GM23248 (cell line): ENCODE data around the gene NFIA.

Experiments used
- EZH2 ChIP-seq: fragments of 200-600 bp; sonication (generic); IDR thresholded peaks from 2 replicates; pipeline ENCODE4 v1.6.1; 2018; ENCODE audit warnings: antibody characterized with exemption, mild to moderate bottlenecking; ENCODE audit not compliant: insufficient read depth, poor library complexity, severe bottlenecking
- EZH2phosphoT487 ChIP-seq: fragments of 200-600 bp; sonication (generic); IDR thresholded peaks from 2 replicates; pipeline ENCODE4 v1.6.1; 2018; ENCODE audit warnings: antibody characterized with exemption, moderate library complexity, mild to moderate bottlenecking, low read depth; ENCODE audit not compliant: insufficient read depth

GRCh38 chr1:61191433-61191720, 109.0 kb downstream of the NFIA start:
- TF ChIP-seq EZH2phosphoT487 (no peak), EZH2 (no peak)
